ENCODE measurements around the gene KIF20A. TPM values are rescaled to one million over a fixed set of nuclear protein-coding genes. Genes with fewer than 3 reads are reported as not detected.
A peak's percentile ranks its signal among the peaks of the same experiment; 100 is the strongest.
"Not testable (repeated sequence)": the region's sequence is repeated elsewhere in the genome, so short reads cannot be mapped to it uniquely, and the experiment has no call there.

Gene KIF20A
- total RNA-seq, 1 donor, result 7.2 TPM

DNA sequence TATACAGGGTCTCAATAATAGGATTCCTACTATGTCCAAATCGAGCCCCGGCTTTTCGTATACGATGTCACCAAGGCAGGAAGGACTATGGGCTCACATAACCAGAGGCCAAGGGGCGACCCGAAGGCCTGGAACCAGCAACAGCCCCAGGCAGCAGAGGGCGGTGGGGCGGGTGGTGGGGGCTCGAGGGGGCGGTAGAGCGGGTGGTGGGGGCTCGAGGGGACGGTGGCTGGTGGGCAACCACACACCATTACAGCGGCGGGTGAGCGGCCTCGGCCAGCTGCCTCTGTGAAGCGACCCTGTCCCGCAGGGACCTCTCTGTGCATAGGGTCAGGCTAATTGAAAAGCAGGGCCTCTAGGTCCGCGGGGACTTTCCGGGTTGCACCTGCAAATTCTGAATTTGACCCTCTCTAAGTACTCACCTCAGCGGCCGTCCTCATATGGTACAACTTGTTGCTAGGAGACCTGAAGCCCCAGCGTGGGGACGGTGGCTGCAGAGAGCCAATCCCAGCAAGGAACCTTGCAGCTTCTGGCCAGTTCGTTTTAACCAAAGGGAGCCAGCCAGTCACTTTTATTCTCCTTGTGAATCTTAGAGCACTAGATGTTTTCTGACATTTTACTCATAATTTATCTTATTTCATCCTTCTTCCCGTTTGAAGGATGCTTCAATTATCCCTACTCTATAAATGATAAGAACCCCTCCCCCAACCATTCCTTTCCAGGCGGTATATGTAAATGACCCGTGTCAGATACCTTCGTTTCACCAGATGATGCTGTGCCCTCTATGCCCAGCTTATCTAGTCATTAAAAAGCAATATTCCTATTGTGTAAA, 39.7 kb upstream of the KIF20A start, which contains the start of gene NME5:
TSS of gene NME5 (minus strand) at position 480 of the 832 bp plus-strand sequence. CDS start 648 bp downstream, outside the sequence.
- Histone ChIP-seq H3K79me2 (ENCODE audit: insufficient read depth, low read length) (no peaks in the 10 kb centered on the region), H3K36me3 (ENCODE audit: insufficient read depth, low read length) (no peaks in the 10 kb centered on the region), H4K20me1 (ENCODE audit: insufficient read depth, low read length) (no peaks in the 10 kb centered on the region), H3K4me2 (ENCODE audit: insufficient read depth, low read length) (peak within 1 kb of the TSS; percentile 79), H3K9me3 (ENCODE audit: low read depth, low read length) (no peaks in the 10 kb centered on the region), H3K27ac (ENCODE audit: low read depth, low read length) (no peak within 1 kb of the TSS), H3K4me3 (ENCODE audit: insufficient read depth, low read length) (peak within 1 kb of the TSS; percentile 81), H3K27me3 (ENCODE audit: insufficient read depth, low read length) (no peaks in the 10 kb centered on the region), H2AFZ (ENCODE audit: low read length) (peak within 1 kb of the TSS; percentile 98), H3K4me1 (ENCODE audit: insufficient read depth, low read length) (no peaks in the 10 kb centered on the region)
- TF ChIP-seq, protein P1, sequence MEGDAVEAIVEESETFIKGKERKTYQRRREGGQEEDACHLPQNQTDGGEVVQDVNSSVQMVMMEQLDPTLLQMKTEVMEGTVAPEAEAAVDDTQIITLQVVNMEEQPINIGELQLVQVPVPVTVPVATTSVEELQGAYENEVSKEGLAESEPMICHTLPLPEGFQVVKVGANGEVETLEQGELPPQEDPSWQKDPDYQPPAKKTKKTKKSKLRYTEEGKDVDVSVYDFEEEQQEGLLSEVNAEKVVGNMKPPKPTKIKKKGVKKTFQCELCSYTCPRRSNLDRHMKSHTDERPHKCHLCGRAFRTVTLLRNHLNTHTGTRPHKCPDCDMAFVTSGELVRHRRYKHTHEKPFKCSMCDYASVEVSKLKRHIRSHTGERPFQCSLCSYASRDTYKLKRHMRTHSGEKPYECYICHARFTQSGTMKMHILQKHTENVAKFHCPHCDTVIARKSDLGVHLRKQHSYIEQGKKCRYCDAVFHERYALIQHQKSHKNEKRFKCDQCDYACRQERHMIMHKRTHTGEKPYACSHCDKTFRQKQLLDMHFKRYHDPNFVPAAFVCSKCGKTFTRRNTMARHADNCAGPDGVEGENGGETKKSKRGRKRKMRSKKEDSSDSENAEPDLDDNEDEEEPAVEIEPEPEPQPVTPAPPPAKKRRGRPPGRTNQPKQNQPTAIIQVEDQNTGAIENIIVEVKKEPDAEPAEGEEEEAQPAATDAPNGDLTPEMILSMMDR (IDR thresholded peaks at IDR 0.05; ENCODE audit: extremely low read depth, low read depth, low read length), result no peak
- peak; percentile 90 for DNase-seq (ENCODE audit: insufficient read length, low spot score, missing footprints)

DNA sequence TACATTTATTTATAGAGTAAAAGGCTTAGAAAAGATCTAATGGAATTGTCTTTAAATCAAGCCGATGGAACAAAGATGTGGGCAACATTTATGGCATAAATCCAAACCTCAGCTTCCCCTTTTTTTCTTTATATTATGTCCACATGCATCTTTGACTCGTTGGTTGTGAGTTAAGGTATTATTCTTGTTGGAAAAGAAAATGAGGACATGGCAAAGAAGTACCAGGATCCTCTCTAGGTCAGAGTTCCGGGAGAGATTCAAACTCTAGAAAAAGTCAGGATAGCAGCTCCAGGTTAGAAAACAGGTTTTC, 39.2 kb upstream of the KIF20A start:
- Histone ChIP-seq H3K79me2 (ENCODE audit: insufficient read depth, low read length) (no peaks in the 10 kb centered on the region), H3K4me2 (ENCODE audit: insufficient read depth, low read length) (peak overlapping the region; percentile 79), H4K20me1 (ENCODE audit: insufficient read depth, low read length) (no peaks in the 10 kb centered on the region), H3K9me3 (ENCODE audit: low read depth, low read length) (no peaks in the 10 kb centered on the region), H3K36me3 (ENCODE audit: insufficient read depth, low read length) (no peaks in the 10 kb centered on the region), H3K4me3 (ENCODE audit: insufficient read depth, low read length) (peak overlapping the region; percentile 81), H2AFZ (ENCODE audit: low read length) (peak overlapping the region; percentile 98), H3K27ac (ENCODE audit: low read depth, low read length) (no peak overlapping the region), H3K4me1 (ENCODE audit: insufficient read depth, low read length) (no peaks in the 10 kb centered on the region), H3K27me3 (ENCODE audit: insufficient read depth, low read length) (no peaks in the 10 kb centered on the region)
- TF ChIP-seq, protein P1 (IDR thresholded peaks at IDR 0.05; ENCODE audit: extremely low read depth, low read depth, low read length), result no peak
- DNase-seq (ENCODE audit: insufficient read length, low spot score, missing footprints), result no peak

DNA sequence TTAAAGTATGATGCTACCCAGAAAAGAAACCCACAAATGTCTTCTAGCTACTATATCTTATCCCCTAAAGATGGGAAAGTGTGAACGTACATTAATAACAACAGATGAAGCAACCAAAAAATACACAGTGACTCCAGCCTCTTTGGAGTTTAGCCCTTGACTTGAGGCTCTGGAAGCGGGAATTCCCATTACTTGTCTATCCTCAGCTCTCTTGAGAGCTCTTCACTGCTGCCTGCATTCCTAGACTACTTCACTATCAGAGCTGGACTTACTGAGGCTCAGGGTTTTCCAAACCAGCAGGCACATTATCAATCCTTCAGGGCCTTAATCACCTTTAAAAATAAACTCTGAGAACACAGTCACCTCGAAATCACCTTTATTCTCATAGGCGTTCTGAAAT, 38.6 kb upstream of the KIF20A start:
- Histone ChIP-seq H3K79me2 (ENCODE audit: insufficient read depth, low read length) (no peaks in the 10 kb centered on the region), H3K4me1 (ENCODE audit: insufficient read depth, low read length) (no peaks in the 10 kb centered on the region), H4K20me1 (ENCODE audit: insufficient read depth, low read length) (no peaks in the 10 kb centered on the region), H3K4me2 (ENCODE audit: insufficient read depth, low read length) (no peak overlapping the region), H3K27me3 (ENCODE audit: insufficient read depth, low read length) (no peaks in the 10 kb centered on the region), H3K4me3 (ENCODE audit: insufficient read depth, low read length) (no peak overlapping the region), H3K9me3 (ENCODE audit: low read depth, low read length) (no peaks in the 10 kb centered on the region), H3K36me3 (ENCODE audit: insufficient read depth, low read length) (no peaks in the 10 kb centered on the region), H2AFZ (ENCODE audit: low read length) (peak overlapping the region; percentile 41), H3K27ac (ENCODE audit: low read depth, low read length) (no peak overlapping the region)
- DNase-seq (ENCODE audit: insufficient read length, low spot score, missing footprints), result no peak
- TF ChIP-seq, protein P1 (IDR thresholded peaks at IDR 0.05; ENCODE audit: extremely low read depth, low read depth, low read length), result no peak

DNA sequence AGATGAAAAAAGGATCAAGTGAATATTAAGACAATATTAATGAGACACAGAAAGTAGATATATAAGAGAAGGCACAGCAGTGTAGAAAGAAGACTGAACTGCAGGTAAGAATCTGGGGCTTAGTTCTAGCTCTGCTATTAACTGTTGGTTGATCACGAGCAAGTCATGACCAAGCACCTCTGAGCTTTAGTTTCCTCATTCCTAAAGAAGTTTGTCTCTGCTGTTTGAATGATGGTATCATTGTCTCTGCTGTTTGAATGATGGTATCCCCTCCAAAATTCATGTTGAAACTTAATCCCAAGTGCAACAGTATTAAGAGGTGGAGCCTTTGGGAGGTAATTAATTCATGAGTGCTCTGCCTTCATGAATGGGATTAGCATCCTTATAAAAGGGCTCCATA, 37.2 kb upstream of the KIF20A start:
- Histone ChIP-seq H3K36me3 (ENCODE audit: insufficient read depth, low read length) (no peaks in the 10 kb centered on the region), H3K4me2 (ENCODE audit: insufficient read depth, low read length) (no peak overlapping the region), H3K79me2 (ENCODE audit: insufficient read depth, low read length) (no peaks in the 10 kb centered on the region), H3K27me3 (ENCODE audit: insufficient read depth, low read length) (no peaks in the 10 kb centered on the region), H3K27ac (ENCODE audit: low read depth, low read length) (no peak overlapping the region), H3K4me3 (ENCODE audit: insufficient read depth, low read length) (no peak overlapping the region), H3K4me1 (ENCODE audit: insufficient read depth, low read length) (no peaks in the 10 kb centered on the region), H3K9me3 (ENCODE audit: low read depth, low read length) (no peaks in the 10 kb centered on the region), H2AFZ (ENCODE audit: low read length) (no peak overlapping the region), H4K20me1 (ENCODE audit: insufficient read depth, low read length) (no peaks in the 10 kb centered on the region)
- no peak for DNase-seq (ENCODE audit: insufficient read length, low spot score, missing footprints)
- TF ChIP-seq, protein P1 (IDR thresholded peaks at IDR 0.05; ENCODE audit: extremely low read depth, low read depth, low read length), result no peak

DNA sequence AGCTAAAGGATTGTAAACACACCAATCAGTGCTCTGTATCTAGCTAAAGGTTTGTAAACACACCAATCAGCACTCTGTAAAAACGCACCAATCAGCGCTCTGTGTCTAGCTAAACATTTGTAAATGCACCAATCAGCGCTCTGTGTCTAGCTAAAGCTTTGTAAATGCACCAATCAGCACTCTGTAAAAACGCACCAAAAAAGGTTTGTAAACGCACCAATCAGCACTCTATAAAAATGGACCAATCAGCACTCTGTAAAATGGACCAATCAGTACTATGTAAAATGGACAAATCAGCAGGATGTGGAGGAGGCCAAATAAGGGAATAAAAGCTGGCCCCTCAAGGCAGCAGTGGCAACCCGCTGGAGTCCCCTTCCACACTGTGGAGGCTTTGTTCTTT, 35.3 kb upstream of the KIF20A start:
- not testable (repeated sequence) for H3K4me1 ChIP-seq (ENCODE audit: insufficient read depth, low read length); H2AFZ ChIP-seq (ENCODE audit: low read length); H3K4me3 ChIP-seq (ENCODE audit: insufficient read depth, low read length); H3K27me3 ChIP-seq (ENCODE audit: insufficient read depth, low read length); H3K79me2 ChIP-seq (ENCODE audit: insufficient read depth, low read length); DNase-seq (ENCODE audit: insufficient read length, low spot score, missing footprints); H3K36me3 ChIP-seq (ENCODE audit: insufficient read depth, low read length); H3K9me3 ChIP-seq (ENCODE audit: low read depth, low read length); H3K27ac ChIP-seq (ENCODE audit: low read depth, low read length); H3K4me2 ChIP-seq (ENCODE audit: insufficient read depth, low read length); H4K20me1 ChIP-seq (ENCODE audit: insufficient read depth, low read length)

Data from osteoblast (primary cell).